Activated B cell treated with CpG ODN at 0.5 μM for 24 hours (primary cell): ENCODE measurements around the gene PEPD. TPM values are rescaled to one million over a fixed set of nuclear protein-coding genes. Genes with fewer than 3 reads are reported as not detected.

Experiments
- ATAC-seq: fragments of 200-7000 bp; cut with Tn5 transposase; one replicate; pipeline ENCODE4 v1.10.0; 2021; ENCODE audit warnings: low read depth, mild to moderate bottlenecking, moderate library complexity
- CTCF ChIA-PET: fragments of 350-600 bp; sonication (Branson Sonifier 250); formaldehyde crosslinking; loops from one replicate; lab custom pipeline; 2021; ENCODE audit warnings: antibody characterized with exemption; lab: Charles Lee
- POLR2A ChIA-PET: fragments of 350-600 bp; sonication (Branson Sonifier 250); formaldehyde crosslinking; loops from one replicate; lab custom pipeline; 2021; ENCODE audit warnings: antibody characterized with exemption; lab: Charles Lee
- DNase-seq: peaks from one replicate; pipeline ENCODE4 v3.0.0; 2022
- H3K27ac Mint-ChIP-seq: one replicate; pipeline ENCODE4 v1.8.0; 2020; ENCODE audit warnings: mixed read lengths
- H3K27me3 Mint-ChIP-seq: one replicate; pipeline ENCODE4 v1.8.0; 2021; ENCODE audit warnings: mixed read lengths
- H3K36me3 Mint-ChIP-seq: one replicate; pipeline ENCODE4 v1.8.0; 2021; ENCODE audit warnings: low read depth, mixed read lengths
- H3K4me1 Mint-ChIP-seq: one replicate; pipeline ENCODE4 v1.8.0; 2021; ENCODE audit warnings: mixed read lengths
- H3K4me3 Mint-ChIP-seq: one replicate; pipeline ENCODE4 v1.8.0; 2020; ENCODE audit warnings: mild to moderate bottlenecking, mixed read lengths
- H3K9me3 Mint-ChIP-seq: one replicate; pipeline ENCODE4 v1.8.0; 2020; ENCODE audit warnings: mixed read lengths
- CTCF ChIP-seq: fragments of 200-600 bp; IDR thresholded peaks from one replicate; pipeline ENCODE4 v1.8.0; 2022; ENCODE audit warnings: antibody characterized with exemption, mild to moderate bottlenecking
- intact Hi-C: fragments of 100-400 bp; cut with micrococcal nuclease; formaldehyde crosslinking; loops from one replicate; pipeline ENCODE4 v1.15.1; 2024
- total RNA-seq: library from RNA; stranded (reverse); gene quantifications from 2 replicates; pipeline ENCODE4 v1.2.3, GENCODE V29; 2022

PEPD gene
- total RNA-seq, 1 donor from 2014 or later: 49.1 TPM

DNA sequence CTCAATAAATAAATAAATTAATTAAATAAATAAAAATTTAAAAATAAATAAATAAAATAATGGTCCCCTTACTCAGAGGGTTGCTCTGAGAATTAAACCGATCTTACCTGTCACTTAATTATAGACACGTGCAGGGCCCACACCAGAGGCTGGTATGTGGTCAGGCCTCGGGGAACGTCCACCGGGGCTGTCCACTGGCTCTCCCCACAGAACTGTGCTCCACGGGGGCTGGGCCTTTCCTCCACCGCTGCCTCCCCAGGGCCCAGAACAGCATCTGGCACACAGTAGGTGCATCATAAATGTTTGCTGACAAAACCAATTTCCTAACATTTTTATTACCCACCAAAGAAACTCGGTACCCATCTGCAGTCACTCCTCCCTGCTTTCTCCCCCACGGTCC, 78.9 kb downstream of the PEPD start:
- TF ChIP-seq CTCF: no peak
- Mint-ChIP-seq H3K36me3 (peaks cover 2% of the 10 kb centered on the region), H3K27ac (no peak overlapping the region), H3K4me3 (no peak overlapping the region), H3K27me3 (no peaks in the 10 kb centered on the region), H3K9me3 (no peaks in the 10 kb centered on the region), H3K4me1 (no peaks in the 10 kb centered on the region)
- CTCF ChIA-PET: no interaction called here
- POLR2A ChIA-PET: no interaction called here
- no peak for ATAC-seq
- DNase-seq: no peak
- intact Hi-C loops: no loop called here

- H3K4me3 Mint-ChIP-seq: no peak overlapping the region
- CTCF ChIA-PET: no interaction called here
These were observed 79.8 kb downstream of the PEPD start for GRCh38 chr19:33441828-33442227.

DNA sequence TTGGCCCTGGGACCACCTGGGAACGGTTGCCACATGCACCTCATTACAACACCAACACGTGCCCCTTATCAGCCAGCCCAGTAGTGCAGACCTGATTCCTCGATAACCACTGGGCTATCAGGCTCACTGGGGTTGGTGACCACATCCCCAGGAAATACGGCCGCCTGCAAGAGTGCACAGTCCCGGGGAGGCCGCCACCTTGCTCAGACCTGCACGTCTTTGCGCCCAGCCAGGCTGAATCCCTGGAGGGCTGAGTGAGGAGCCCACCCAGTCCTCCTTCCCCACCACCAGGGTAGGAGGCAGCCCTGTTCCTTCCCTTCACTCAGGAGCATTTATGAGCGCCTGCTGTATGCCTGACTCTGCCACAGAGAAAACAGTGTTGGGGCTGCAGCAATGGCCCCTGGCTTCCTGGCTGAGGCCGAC, 80.3 kb downstream of the PEPD start:
- no peak overlapping the region for H3K27ac Mint-ChIP-seq
- intact Hi-C loops: no loop called here
- no peaks in the 10 kb centered on the region for H3K27me3 Mint-ChIP-seq
- TF ChIP-seq CTCF: no peak
- H3K4me3 Mint-ChIP-seq: no peak overlapping the region
- ChIA-PET POLR2A (no interaction called here), CTCF (no interaction called here)
- no peaks in the 10 kb centered on the region for H3K4me1 Mint-ChIP-seq
- no peaks in the 10 kb centered on the region for H3K9me3 Mint-ChIP-seq
- peaks cover 2% of the 10 kb centered on the region for H3K36me3 Mint-ChIP-seq
- no peak for ATAC-seq
- DNase-seq: no peak

More at GRCh38 chr19:33441828-33442227, 79.8 kb downstream of the PEPD start:
- POLR2A ChIA-PET: no interaction called here
- no peak for TF ChIP-seq CTCF
- no peak for ATAC-seq
- Mint-ChIP-seq H3K4me1 (no peaks in the 10 kb centered on the region), H3K27ac (no peak overlapping the region), H3K36me3 (peaks cover 2% of the 10 kb centered on the region), H3K27me3 (no peaks in the 10 kb centered on the region), H3K9me3 (no peaks in the 10 kb centered on the region)
- no peak for DNase-seq
- intact Hi-C loops: no loop called here

- ATAC-seq (no peak), DNase-seq (no peak)
- no peaks in the 10 kb centered on the region for H3K9me3 Mint-ChIP-seq
- intact Hi-C loops: no loop called here
- no peak overlapping the region for H3K27ac Mint-ChIP-seq
- ChIA-PET CTCF (no interaction called here), POLR2A (no interaction called here)
- H3K36me3 Mint-ChIP-seq: no peaks in the 10 kb centered on the region
- H3K27me3 Mint-ChIP-seq: no peaks in the 10 kb centered on the region
- no peak for TF ChIP-seq CTCF
- no peak overlapping the region for H3K4me3 Mint-ChIP-seq
- no peaks in the 10 kb centered on the region for H3K4me1 Mint-ChIP-seq
These were observed 80.9 kb downstream of the PEPD start for GRCh38 chr19:33440682-33441081.

DNA sequence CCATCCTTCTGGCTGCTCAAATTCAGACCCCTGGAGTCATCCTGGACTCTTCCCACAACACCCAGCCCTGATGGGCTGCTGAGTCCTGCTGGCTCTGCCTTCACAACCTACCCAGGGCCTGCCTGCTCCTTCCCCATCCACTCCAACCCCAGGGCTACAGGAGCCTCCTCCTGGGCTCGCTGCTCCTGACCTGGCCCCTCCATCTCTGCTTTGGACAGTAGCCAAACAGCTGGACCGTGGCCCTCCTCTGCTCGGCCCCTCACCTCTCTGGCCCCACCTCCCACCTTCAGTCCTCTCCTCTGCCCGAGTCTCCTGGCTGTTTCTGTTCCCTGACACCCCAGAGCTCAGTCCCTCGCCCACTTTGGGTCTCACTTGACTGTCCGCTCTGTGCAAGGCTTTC, 81.3 kb downstream of the PEPD start:
- intact Hi-C loops: no loop called here
- Mint-ChIP-seq H3K4me1 (no peaks in the 10 kb centered on the region), H3K27me3 (no peaks in the 10 kb centered on the region), H3K36me3 (no peaks in the 10 kb centered on the region), H3K27ac (no peak overlapping the region), H3K4me3 (no peak overlapping the region), H3K9me3 (no peaks in the 10 kb centered on the region)
- no peak for DNase-seq
- ChIA-PET CTCF (no interaction called here), POLR2A (no interaction called here)
- ATAC-seq: no peak
- TF ChIP-seq CTCF: no peak
